Endothelial cell of umbilical vein (primary cell): ENCODE measurements around the gene NECTIN3. TPM values are rescaled to one million over a fixed set of nuclear protein-coding genes. Genes with fewer than 3 reads are reported as not detected.

Source experiments
- BruUV-seq: library from RNA; stranded (reverse); fragments of 400-500 nt; replicated peaks from 2 replicates; lab custom pipeline; 2021; lab: Mats Ljungman, UMichigan
- CTCF ChIA-PET: fragments of 300-600, 350-600 bp; sonication (Branson Sonifier 250); formaldehyde crosslinking; loops from one replicate; lab custom pipeline; 2021; ENCODE audit warnings: antibody characterized with exemption, inconsistent platforms; lab: Charles Lee
- POLR2A ChIA-PET: fragments of 300-600, 350-600 bp; sonication (Branson Sonifier 250); formaldehyde crosslinking; loops from one replicate; lab custom pipeline; 2021; ENCODE audit warnings: antibody characterized with exemption, inconsistent platforms; lab: Charles Lee
- DNase-seq: peaks from one replicate; pipeline ENCODE4 v3.0.0-alpha.2; 2011; ENCODE audit warnings: low read depth, low spot score
- FAIRE-seq: peaks from 2 replicates; lab custom pipeline; 2011; peaks lifted over from hg19 to GRCh38; lab: Jason Lieb, UNC
- H2AFZ ChIP-seq: 2 replicates; pipeline ENCODE4 v1.6.0; 2012; ENCODE audit warnings: low read depth, low read length, control low read depth, inconsistent platforms
- H3K27ac ChIP-seq: 2 replicates; pipeline ENCODE4 v1.5.1; 2011; ENCODE audit warnings: low read depth, mild to moderate bottlenecking, control low read depth, low read length, moderate library complexity; ENCODE audit not compliant: insufficient read depth
- H3K27me3 ChIP-seq, 2 experiments: 2 replicates each; pipeline versions ENCODE4 v1.6.0 to v1.6.1; 2011; ENCODE audit warnings: low read length in 2 of 2, mixed read lengths in 1 of 2; ENCODE audit not compliant: control insufficient read depth in 2 of 2, insufficient read depth in 2 of 2
- H3K36me3 ChIP-seq, 2 experiments: 2 replicates in 1 of 2; 3 replicates in 1 of 2; pipeline ENCODE4 v1.5.1; 2011; ENCODE audit warnings: low read length in 2 of 2, mild to moderate bottlenecking in 1 of 2, moderate library complexity in 1 of 2; ENCODE audit not compliant: control insufficient read depth in 2 of 2, insufficient read depth in 2 of 2; ENCODE audit errors: extremely low read depth in 1 of 2
- H3K4me1 ChIP-seq: 3 replicates; pipeline ENCODE4 v1.5.1; 2011; ENCODE audit warnings: mild to moderate bottlenecking, low read length; ENCODE audit not compliant: control insufficient read depth, insufficient read depth; ENCODE audit errors: extremely low read depth
- H3K4me2 ChIP-seq: 2 replicates; pipeline ENCODE4 v1.6.1; 2011; ENCODE audit warnings: low read length, control low read depth, mixed read lengths; ENCODE audit not compliant: insufficient read depth
- H3K4me3 ChIP-seq, 3 experiments: fragments of 200-600 bp in 1 of 3; sonication (generic), shearing (Covaris generic) in 1 of 3; replicated peaks in 1 of 3; 2 replicates each; pipeline ENCODE4 v1.5.1; 2011 to 2016; ENCODE audit warnings: control low read depth in 3 of 3, low read length in 3 of 3, mild to moderate bottlenecking in 2 of 3, inconsistent platforms in 1 of 3, low read depth in 1 of 3, moderate library complexity in 1 of 3; ENCODE audit not compliant: insufficient read depth in 1 of 3
- H3K79me2 ChIP-seq: 2 replicates; pipeline ENCODE4 v1.6.0; 2012; ENCODE audit warnings: low read length, inconsistent platforms; ENCODE audit not compliant: control insufficient read depth, insufficient read depth
- H3K9ac ChIP-seq: replicated peaks from 2 replicates; pipeline ENCODE3; 2011; ENCODE audit warnings: low read length, control low read depth; ENCODE audit not compliant: insufficient read depth; ENCODE audit errors: extremely low read depth
- H3K9me1 ChIP-seq: replicated peaks from 3 replicates; pipeline ENCODE4 v1.6.0; 2011; ENCODE audit warnings: mild to moderate bottlenecking, low read length; ENCODE audit not compliant: control insufficient read depth, insufficient read depth; ENCODE audit errors: extremely low read depth
- H3K9me3 ChIP-seq: replicated peaks from 2 replicates; pipeline ENCODE4 v1.5.1; 2012; ENCODE audit warnings: low read length, inconsistent platforms; ENCODE audit not compliant: control insufficient read depth, insufficient read depth
- H4K20me1 ChIP-seq: replicated peaks from 2 replicates; pipeline ENCODE3; 2011; ENCODE audit warnings: mild to moderate bottlenecking, low read length; ENCODE audit not compliant: control insufficient read depth, insufficient read depth; ENCODE audit errors: extremely low read depth
- EZH2 ChIP-seq: IDR thresholded peaks from 2 replicates; pipeline ENCODE4 v1.6.1; 2012; ENCODE audit warnings: borderline replicate concordance, low read depth, mild to moderate bottlenecking, moderate library complexity, low read length, inconsistent platforms; ENCODE audit not compliant: severe bottlenecking
- FOS ChIP-seq: IDR thresholded peaks from 2 replicates; pipeline ENCODE4 v1.6.1; 2011; ENCODE audit warnings: mild to moderate bottlenecking, low read length, moderate library complexity, borderline replicate concordance; ENCODE audit not compliant: insufficient read depth
- GATA2 ChIP-seq: IDR thresholded peaks from 2 replicates; pipeline ENCODE4 v1.7.0; 2011; ENCODE audit warnings: low read depth, mild to moderate bottlenecking, moderate library complexity, mixed read lengths, low read length; ENCODE audit not compliant: insufficient read length, insufficient read depth
- JUN ChIP-seq: IDR thresholded peaks from 2 replicates; pipeline ENCODE4 v1.6.1; 2011; ENCODE audit warnings: borderline replicate concordance, low read depth; ENCODE audit not compliant: insufficient read length, insufficient read depth
- MYC ChIP-seq: IDR thresholded peaks from one replicate; pipeline ENCODE4 v1.6.1; 2011; ENCODE audit warnings: mild to moderate bottlenecking, low read depth, low read length
- POLR2A ChIP-seq: IDR thresholded peaks from 2 replicates; pipeline ENCODE4 v1.6.1; 2012; ENCODE audit warnings: low read depth, mild to moderate bottlenecking, control low read depth, low read length
- POLR2AphosphoS5 ChIP-seq: IDR thresholded peaks from 2 replicates; pipeline ENCODE4 v1.6.1; 2012; ENCODE audit warnings: low read depth, mild to moderate bottlenecking, control low read depth, low read length, moderate library complexity; ENCODE audit not compliant: insufficient read depth
- dilution Hi-C: fragments of 300-500 bp; cut with MboI; formaldehyde crosslinking; loops from one replicate; pipeline ENCODE4 v1.15.0; 2019; ENCODE audit warnings: low sequenced_read_pairs; ENCODE audit not compliant: extremely low pct_ligation_motif_present
- intact Hi-C: fragments of 100-400 bp; cut with micrococcal nuclease; formaldehyde crosslinking; loops from one replicate; pipeline ENCODE4 v1.10.0; 2022
- polyA plus RNA-seq, 4 experiments: library from polyadenylated mRNA; depleted of rRNA in 3 of 4; stranded (reverse) in 3 of 4; unstranded in 1 of 4; fragments of >200 nt; gene quantifications; 2 replicates each; pipeline versions ENCODE4 v1.2.1 to v1.2.3, GENCODE V29; 2011 to 2012; ENCODE audit warnings: missing spikeins in 1 of 4
- total RNA-seq: library from RNA; stranded (reverse); gene quantifications from 2 replicates; pipeline ENCODE4 v1.2.3, GENCODE V29; 2021
- TF ChIP-seq, protein P1 (sequence below): IDR thresholded peaks from 2 replicates; pipeline ENCODE4 v1.6.1; 2011; ENCODE audit not compliant: insufficient read depth, insufficient read length
- TF ChIP-seq, protein P2 (sequence below), 2 donors: IDR thresholded peaks; 1 replicate in 1 of 2; 2 replicates in 1 of 2; pipeline ENCODE4 v1.5.1; 2011; ENCODE audit warnings: low read length in 2 of 2, mild to moderate bottlenecking in 2 of 2, moderate library complexity in 2 of 2, control low read depth in 1 of 2, inconsistent platforms in 1 of 2, low read depth in 1 of 2; ENCODE audit not compliant: insufficient read depth in 1 of 2; ENCODE audit errors: extremely low read depth in 1 of 2

NECTIN3 gene
- total and polyA plus RNA-seq, 2 donors (not counting 3 experiments of a cell fraction or from before 2014, with no cell fraction given), result 14.3 to 26.9 TPM

DNA sequence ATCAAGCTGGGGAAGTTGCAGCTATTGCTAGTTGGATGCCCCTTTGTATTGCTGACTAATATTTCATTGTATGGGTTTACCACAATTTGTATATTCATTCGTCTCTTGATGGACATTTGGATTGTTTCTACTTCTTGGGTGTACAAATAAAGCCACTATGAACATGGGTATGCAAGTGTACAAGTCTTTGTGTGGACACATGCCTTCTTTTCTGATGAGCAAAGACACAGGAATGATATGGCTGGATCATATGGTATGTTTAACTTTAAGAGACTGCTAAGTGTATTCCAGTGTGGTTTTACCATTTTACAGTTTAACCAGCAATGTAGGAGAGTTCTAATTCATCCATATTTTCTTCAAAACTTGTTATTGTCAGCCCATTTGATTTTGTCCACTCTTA, 32.2 kb downstream of the NECTIN3 start:
- Histone ChIP-seq H3K9me1 (no peaks in the 10 kb centered on the region), H4K20me1 (peaks cover 6% of the 10 kb centered on the region), H3K4me1 (no peaks in the 10 kb centered on the region), H3K9ac (no peak overlapping the region), H3K79me2 (peaks cover 71% of the 10 kb centered on the region), H3K27ac (no peak overlapping the region), H2AFZ (no peak overlapping the region), H3K4me2 (no peak overlapping the region), H3K27me3 (no peaks in the 10 kb centered on the region), H3K4me3 (no peak overlapping the region), H3K36me3 (no peaks in the 10 kb centered on the region), H3K9me3 (no peaks in the 10 kb centered on the region)
- ChIA-PET CTCF (no interaction called here), POLR2A (no interaction called here)
- no peak for DNase-seq
- BruUV-seq, result no TSS peak
- FAIRE-seq, result no peak
- intact Hi-C loops, result no loop called here
- dilution Hi-C loops, result no loop called here
- TF ChIP-seq POLR2AphosphoS5 (no peak), JUN (no peak), EZH2 (no peak), FOS (no peak), POLR2A (no peak), GATA2 (no peak), MYC (no peak)
- TF ChIP-seq, protein P1, sequence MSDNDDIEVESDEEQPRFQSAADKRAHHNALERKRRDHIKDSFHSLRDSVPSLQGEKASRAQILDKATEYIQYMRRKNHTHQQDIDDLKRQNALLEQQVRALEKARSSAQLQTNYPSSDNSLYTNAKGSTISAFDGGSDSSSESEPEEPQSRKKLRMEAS, result no peak
- TF ChIP-seq, protein P2, sequence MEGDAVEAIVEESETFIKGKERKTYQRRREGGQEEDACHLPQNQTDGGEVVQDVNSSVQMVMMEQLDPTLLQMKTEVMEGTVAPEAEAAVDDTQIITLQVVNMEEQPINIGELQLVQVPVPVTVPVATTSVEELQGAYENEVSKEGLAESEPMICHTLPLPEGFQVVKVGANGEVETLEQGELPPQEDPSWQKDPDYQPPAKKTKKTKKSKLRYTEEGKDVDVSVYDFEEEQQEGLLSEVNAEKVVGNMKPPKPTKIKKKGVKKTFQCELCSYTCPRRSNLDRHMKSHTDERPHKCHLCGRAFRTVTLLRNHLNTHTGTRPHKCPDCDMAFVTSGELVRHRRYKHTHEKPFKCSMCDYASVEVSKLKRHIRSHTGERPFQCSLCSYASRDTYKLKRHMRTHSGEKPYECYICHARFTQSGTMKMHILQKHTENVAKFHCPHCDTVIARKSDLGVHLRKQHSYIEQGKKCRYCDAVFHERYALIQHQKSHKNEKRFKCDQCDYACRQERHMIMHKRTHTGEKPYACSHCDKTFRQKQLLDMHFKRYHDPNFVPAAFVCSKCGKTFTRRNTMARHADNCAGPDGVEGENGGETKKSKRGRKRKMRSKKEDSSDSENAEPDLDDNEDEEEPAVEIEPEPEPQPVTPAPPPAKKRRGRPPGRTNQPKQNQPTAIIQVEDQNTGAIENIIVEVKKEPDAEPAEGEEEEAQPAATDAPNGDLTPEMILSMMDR (IDR thresholded peaks at IDR 0.05; ENCODE audit: extremely low read depth in 1 of 2, insufficient read depth in 1 of 2, low read depth in 1 of 2, low read length in 2 of 2), result no peak
